A673 (cell line): Measurements from ENCODE around the gene KLHL28.

Experiments
- CTCF ChIP-seq: fragments of 300-800, 200-600 bp; sonication (generic); conservative IDR thresholded peaks from 2 replicates; pipeline ENCODE4 v1.5.1; 2017; ENCODE audit warnings: low read depth, mild to moderate bottlenecking, antibody characterized with exemption, low read length, moderate library complexity, mixed read lengths
- EZH2 ChIP-seq: fragments of 200-600 bp; sonication (generic); IDR thresholded peaks from 2 replicates; pipeline ENCODE4 v1.6.1; 2017; ENCODE audit warnings: borderline replicate concordance, low read depth, mild to moderate bottlenecking, mixed read lengths, antibody characterized with exemption, low read length; ENCODE audit not compliant: poor library complexity, severe bottlenecking

GRCh38 chr14:44959538-44959937 is 2.2 kb downstream of the KLHL28 start:
- TF ChIP-seq CTCF (no peak), EZH2 (no peak)
